ENCODE data around the gene HDAC1. TPM values are rescaled to one million over a fixed set of nuclear protein-coding genes. Genes with fewer than 3 reads are reported as not detected.
A peak's percentile ranks its signal among the peaks of the same experiment; 100 is the strongest.

Gene HDAC1
- total and polyA plus RNA-seq, 4 experiments from 2014 or later = 169 to 190 (median 180) TPM

- DNase-seq = no peak
- peaks cover 0 to 3% (median 0%) of the 10 kb centered on the region in 8 donors for H3K9me3 Mint-ChIP-seq
- H3K36me3 Mint-ChIP-seq = peaks cover 0 to 4% of the 10 kb centered on the region in 2 donors
- ChIA-PET CTCF (ENCODE audit: partially characterized antibody) (interaction anchor here (1.1 kb wide), 1 partner anchor 12 kb away, joined by 4 read pairs; no protein-coding TSS in a partner anchor), POLR2A (ENCODE audit: partially characterized antibody) (interaction anchor here (0.5 to 8.5 kb wide), 3 partner anchors 11 to 50 kb away, joined by 3 to 173 read pairs (median 91); partner anchors contain the start of gene HDAC1)
- Histone ChIP-seq H3K4me1 (ENCODE audit: insufficient read depth, low read length) (peaks cover 29% of the 10 kb centered on the region), H3K27ac (ENCODE audit: low read depth, low read length) (no peak overlapping the region), H3K9me3 (ENCODE audit: control insufficient read depth in 1 of 2, low read length in 2 of 2) (no peaks in the 10 kb centered on the region), H3K27me3 (ENCODE audit: insufficient read depth, low read length) (no peaks in the 10 kb centered on the region), H3K36me3 (ENCODE audit: insufficient read depth, low read length) (no peaks in the 10 kb centered on the region), H3K4me3 (ENCODE audit: low read length in 2 of 2) (no peak overlapping the region)
- no peak overlapping the region for H3K4me3 Mint-ChIP-seq
- peak overlapping the region in 2 of 7 donors; percentile 30 to 52 for H3K27ac Mint-ChIP-seq
- H3K4me1 Mint-ChIP-seq = peaks cover 16 to 37% (median 24%) of the 10 kb centered on the region in 4 donors
- intact Hi-C loops (cut with micrococcal nuclease) = no loop called here
- H3K27me3 Mint-ChIP-seq = no peaks in the 10 kb centered on the region
These were observed 47.6 kb downstream of the HDAC1 start for GRCh38 chr1:32339363-32339978.

- no peak for DNase-seq
- H3K4me1 Mint-ChIP-seq = peaks cover 24 to 46% (median 32%) of the 10 kb centered on the region in 4 donors
- H3K27me3 ChIP-seq (ENCODE audit: insufficient read depth, low read length) = no peaks in the 10 kb centered on the region
- no peaks in the 10 kb centered on the region for H3K36me3 Mint-ChIP-seq
- ChIA-PET POLR2A (ENCODE audit: partially characterized antibody) (interaction anchor here (0.7 to 8.5 kb wide), 5 partner anchors 9 to 120 kb away, joined by 3 to 173 read pairs (median 3); partner anchors contain the start of gene LCK), CTCF (ENCODE audit: partially characterized antibody) (no interaction called here)
- no peak overlapping the region for H3K4me3 ChIP-seq (ENCODE audit: low read length in 2 of 2)
- peaks cover 0 to 1% (median 0%) of the 10 kb centered on the region in 8 donors for H3K9me3 Mint-ChIP-seq
- no peak overlapping the region for H3K4me3 Mint-ChIP-seq
- H3K4me1 ChIP-seq (ENCODE audit: insufficient read depth, low read length) = peaks cover 36% of the 10 kb centered on the region
- H3K27ac ChIP-seq (ENCODE audit: low read depth, low read length) = no peak overlapping the region
- H3K9me3 ChIP-seq (ENCODE audit: control insufficient read depth in 1 of 2, low read length in 2 of 2) = no peaks in the 10 kb centered on the region
- H3K27ac Mint-ChIP-seq = no peak overlapping the region
- intact Hi-C loops (cut with micrococcal nuclease) = no loop called here
- no peaks in the 10 kb centered on the region for H3K27me3 Mint-ChIP-seq
- H3K36me3 ChIP-seq (ENCODE audit: insufficient read depth, low read length) = no peaks in the 10 kb centered on the region
These were observed 49.4 kb downstream of the HDAC1 start for GRCh38 chr1:32341186-32341757.

- Histone ChIP-seq H3K27ac (ENCODE audit: low read depth, low read length) (no peak overlapping the region), H3K9me3 (ENCODE audit: control insufficient read depth in 1 of 2, low read length in 2 of 2) (no peaks in the 10 kb centered on the region), H3K27me3 (ENCODE audit: insufficient read depth, low read length) (no peaks in the 10 kb centered on the region), H3K4me1 (ENCODE audit: insufficient read depth, low read length) (peaks cover 34% of the 10 kb centered on the region), H3K36me3 (ENCODE audit: insufficient read depth, low read length) (no peaks in the 10 kb centered on the region), H3K4me3 (ENCODE audit: low read length in 2 of 2) (no peak overlapping the region)
- Mint-ChIP-seq H3K27me3 (no peaks in the 10 kb centered on the region), H3K36me3 (no peaks in the 10 kb centered on the region), H3K27ac (no peak overlapping the region), H3K4me1 (peaks cover 22 to 46% (median 33%) of the 10 kb centered on the region in 4 donors), H3K9me3 (peaks cover 0 to 1% (median 0%) of the 10 kb centered on the region in 8 donors), H3K4me3 (no peak overlapping the region)
- CTCF ChIA-PET (ENCODE audit: partially characterized antibody) = no interaction called here
- no peak for DNase-seq
- POLR2A ChIA-PET (ENCODE audit: partially characterized antibody) = interaction anchor here (0.7 to 1.3 kb wide), 3 partner anchors 9 to 91 kb away, joined by 3 read pairs; partner anchors contain the start of gene LCK
- intact Hi-C loops (cut with micrococcal nuclease) = no loop called here
These were observed 50.1 kb downstream of the HDAC1 start for GRCh38 chr1:32341971-32342370.

- peaks cover 27% of the 10 kb centered on the region for H3K4me1 ChIP-seq (ENCODE audit: insufficient read depth, low read length)
- ChIA-PET POLR2A (ENCODE audit: partially characterized antibody) (no interaction called here), CTCF (ENCODE audit: partially characterized antibody) (no interaction called here)
- intact Hi-C loops (cut with micrococcal nuclease) = no loop called here
- no peak overlapping the region for H3K27ac ChIP-seq (ENCODE audit: low read depth, low read length)
- Mint-ChIP-seq H3K36me3 (no peaks in the 10 kb centered on the region), H3K27me3 (no peaks in the 10 kb centered on the region), H3K27ac (peak overlapping the region in 1 of 7 donors; percentile 46), H3K9me3 (peaks cover 0 to 1% (median 0%) of the 10 kb centered on the region in 8 donors), H3K4me1 (peaks cover 17 to 38% (median 28%) of the 10 kb centered on the region in 4 donors), H3K4me3 (no peak overlapping the region)
- H3K27me3 ChIP-seq (ENCODE audit: insufficient read depth, low read length) = no peaks in the 10 kb centered on the region
- no peak for DNase-seq
- H3K9me3 ChIP-seq (ENCODE audit: control insufficient read depth in 1 of 2, low read length in 2 of 2) = no peaks in the 10 kb centered on the region
- no peaks in the 10 kb centered on the region for H3K36me3 ChIP-seq (ENCODE audit: insufficient read depth, low read length)
- no peak overlapping the region for H3K4me3 ChIP-seq (ENCODE audit: low read length in 2 of 2)
These were observed 50.8 kb downstream of the HDAC1 start for GRCh38 chr1:32342704-32343103.

GRCh38 chr1:32345289-32345827 is 53.5 kb downstream of the HDAC1 start:
- H3K27ac Mint-ChIP-seq = peak overlapping the region in 6 of 7 donors; percentile 26 to 75 (median 58)
- Histone ChIP-seq H3K4me1 (ENCODE audit: insufficient read depth, low read length) (peaks cover 44% of the 10 kb centered on the region), H3K27me3 (ENCODE audit: insufficient read depth, low read length) (no peaks in the 10 kb centered on the region), H3K4me3 (ENCODE audit: low read length in 2 of 2) (no peak overlapping the region), H3K9me3 (ENCODE audit: control insufficient read depth in 1 of 2, low read length in 2 of 2) (no peaks in the 10 kb centered on the region), H3K27ac (ENCODE audit: low read depth, low read length) (no peak overlapping the region), H3K36me3 (ENCODE audit: insufficient read depth, low read length) (no peaks in the 10 kb centered on the region)
- no peaks in the 10 kb centered on the region for H3K36me3 Mint-ChIP-seq
- peaks cover 0 to 1% (median 0%) of the 10 kb centered on the region in 8 donors for H3K9me3 Mint-ChIP-seq
- intact Hi-C loops (cut with micrococcal nuclease) = no loop called here
- peaks cover 25 to 52% (median 40%) of the 10 kb centered on the region in 4 donors for H3K4me1 Mint-ChIP-seq
- H3K4me3 Mint-ChIP-seq = peak overlapping the region in 6 of 8 donors; percentile 8 to 72 (median 42)
- ChIA-PET POLR2A (ENCODE audit: partially characterized antibody) (interaction anchor here (0.6 to 12.7 kb wide), 12 partner anchors 9 to 105 kb away, joined by 3 to 173 read pairs (median 5); partner anchors contain the start of genes HDAC1 and MARCKSL1), CTCF (ENCODE audit: partially characterized antibody) (interaction anchor here (0.8 to 2.5 kb wide), 8 partner anchors 8 to 131 kb away, joined by 3 to 11 read pairs (median 3); partner anchors contain the start of gene MARCKSL1)
- no peaks in the 10 kb centered on the region for H3K27me3 Mint-ChIP-seq
- peak; percentile 43 to 58 (median 51) for DNase-seq

- no peak overlapping the region for H3K4me3 ChIP-seq (ENCODE audit: low read length in 2 of 2)
- H3K36me3 ChIP-seq (ENCODE audit: insufficient read depth, low read length) = no peaks in the 10 kb centered on the region
- H3K9me3 ChIP-seq (ENCODE audit: control insufficient read depth in 1 of 2, low read length in 2 of 2) = no peaks in the 10 kb centered on the region
- Mint-ChIP-seq H3K36me3 (no peaks in the 10 kb centered on the region), H3K27ac (peak overlapping the region in 4 of 7 donors; percentile 1 to 62 (median 27)), H3K4me1 (peaks cover 29 to 59% (median 47%) of the 10 kb centered on the region in 4 donors), H3K4me3 (peak overlapping the region in 1 of 8 donors; percentile 25), H3K9me3 (peaks cover 0 to 1% (median 0%) of the 10 kb centered on the region in 8 donors), H3K27me3 (no peaks in the 10 kb centered on the region)
- CTCF ChIA-PET (ENCODE audit: partially characterized antibody) = interaction anchor here (0.9 to 2.8 kb wide), 6 partner anchors 9 to 131 kb away, joined by 3 to 13 read pairs (median 3); partner anchors contain the start of gene MARCKSL1
- no peaks in the 10 kb centered on the region for H3K27me3 ChIP-seq (ENCODE audit: insufficient read depth, low read length)
- POLR2A ChIA-PET (ENCODE audit: partially characterized antibody) = interaction anchor here (1.0 to 12.7 kb wide), 5 partner anchors 10 to 106 kb away, joined by 3 to 173 read pairs (median 8); partner anchors contain the start of genes HDAC1 and MARCKSL1
- intact Hi-C loops (cut with micrococcal nuclease) = no loop called here
- peaks cover 50% of the 10 kb centered on the region for H3K4me1 ChIP-seq (ENCODE audit: insufficient read depth, low read length)
- no peak for DNase-seq
- no peak overlapping the region for H3K27ac ChIP-seq (ENCODE audit: low read depth, low read length)
These were observed 54.8 kb downstream of the HDAC1 start for GRCh38 chr1:32346532-32347157.
